Endothelial cell of umbilical vein (primary cell): ENCODE results near the gene GRK5. TPM values are rescaled to one million over a fixed set of nuclear protein-coding genes. Genes with fewer than 3 reads are reported as not detected.

ENCODE experiments used
- BruUV-seq: library from RNA; stranded (reverse); fragments of 400-500 nt; replicated peaks from 2 replicates; lab custom pipeline; 2021; lab: Mats Ljungman, UMichigan
- CTCF ChIA-PET: fragments of 300-600, 350-600 bp; sonication (Branson Sonifier 250); formaldehyde crosslinking; loops from one replicate; lab custom pipeline; 2021; ENCODE audit warnings: antibody characterized with exemption, inconsistent platforms; lab: Charles Lee
- POLR2A ChIA-PET: fragments of 300-600, 350-600 bp; sonication (Branson Sonifier 250); formaldehyde crosslinking; loops from one replicate; lab custom pipeline; 2021; ENCODE audit warnings: antibody characterized with exemption, inconsistent platforms; lab: Charles Lee
- DNase-seq: peaks from one replicate; pipeline ENCODE4 v3.0.0-alpha.2; 2011; ENCODE audit warnings: low read depth, low spot score
- FAIRE-seq: peaks from 2 replicates; lab custom pipeline; 2011; peaks lifted over from hg19 to GRCh38; lab: Jason Lieb, UNC
- H2AFZ ChIP-seq: 2 replicates; pipeline ENCODE4 v1.6.0; 2012; ENCODE audit warnings: low read depth, low read length, control low read depth, inconsistent platforms
- H3K27ac ChIP-seq: 2 replicates; pipeline ENCODE4 v1.5.1; 2011; ENCODE audit warnings: low read depth, mild to moderate bottlenecking, control low read depth, low read length, moderate library complexity; ENCODE audit not compliant: insufficient read depth
- H3K27me3 ChIP-seq, 2 experiments: 2 replicates each; pipeline versions ENCODE4 v1.6.0 to v1.6.1; 2011; ENCODE audit warnings: low read length in 2 of 2, mixed read lengths in 1 of 2; ENCODE audit not compliant: control insufficient read depth in 2 of 2, insufficient read depth in 2 of 2
- H3K36me3 ChIP-seq, 2 experiments: 2 replicates in 1 of 2; 3 replicates in 1 of 2; pipeline ENCODE4 v1.5.1; 2011; ENCODE audit warnings: low read length in 2 of 2, mild to moderate bottlenecking in 1 of 2, moderate library complexity in 1 of 2; ENCODE audit not compliant: control insufficient read depth in 2 of 2, insufficient read depth in 2 of 2; ENCODE audit errors: extremely low read depth in 1 of 2
- H3K4me1 ChIP-seq: 3 replicates; pipeline ENCODE4 v1.5.1; 2011; ENCODE audit warnings: mild to moderate bottlenecking, low read length; ENCODE audit not compliant: control insufficient read depth, insufficient read depth; ENCODE audit errors: extremely low read depth
- H3K4me2 ChIP-seq: 2 replicates; pipeline ENCODE4 v1.6.1; 2011; ENCODE audit warnings: low read length, control low read depth, mixed read lengths; ENCODE audit not compliant: insufficient read depth
- H3K4me3 ChIP-seq, 3 experiments: fragments of 200-600 bp in 1 of 3; sonication (generic), shearing (Covaris generic) in 1 of 3; replicated peaks in 1 of 3; 2 replicates each; pipeline ENCODE4 v1.5.1; 2011 to 2016; ENCODE audit warnings: control low read depth in 3 of 3, low read length in 3 of 3, mild to moderate bottlenecking in 2 of 3, inconsistent platforms in 1 of 3, low read depth in 1 of 3, moderate library complexity in 1 of 3; ENCODE audit not compliant: insufficient read depth in 1 of 3
- H3K79me2 ChIP-seq: 2 replicates; pipeline ENCODE4 v1.6.0; 2012; ENCODE audit warnings: low read length, inconsistent platforms; ENCODE audit not compliant: control insufficient read depth, insufficient read depth
- H3K9ac ChIP-seq: replicated peaks from 2 replicates; pipeline ENCODE3; 2011; ENCODE audit warnings: low read length, control low read depth; ENCODE audit not compliant: insufficient read depth; ENCODE audit errors: extremely low read depth
- H3K9me1 ChIP-seq: replicated peaks from 3 replicates; pipeline ENCODE4 v1.6.0; 2011; ENCODE audit warnings: mild to moderate bottlenecking, low read length; ENCODE audit not compliant: control insufficient read depth, insufficient read depth; ENCODE audit errors: extremely low read depth
- H3K9me3 ChIP-seq: replicated peaks from 2 replicates; pipeline ENCODE4 v1.5.1; 2012; ENCODE audit warnings: low read length, inconsistent platforms; ENCODE audit not compliant: control insufficient read depth, insufficient read depth
- H4K20me1 ChIP-seq: replicated peaks from 2 replicates; pipeline ENCODE3; 2011; ENCODE audit warnings: mild to moderate bottlenecking, low read length; ENCODE audit not compliant: control insufficient read depth, insufficient read depth; ENCODE audit errors: extremely low read depth
- CTCF ChIP-seq, 2 donors: IDR thresholded peaks; 1 replicate in 1 of 2; 2 replicates in 1 of 2; pipeline ENCODE4 v1.5.1; 2011; ENCODE audit warnings: low read length in 2 of 2, mild to moderate bottlenecking in 2 of 2, moderate library complexity in 2 of 2, control low read depth in 1 of 2, inconsistent platforms in 1 of 2, low read depth in 1 of 2; ENCODE audit not compliant: insufficient read depth in 1 of 2; ENCODE audit errors: extremely low read depth in 1 of 2
- EZH2 ChIP-seq: IDR thresholded peaks from 2 replicates; pipeline ENCODE4 v1.6.1; 2012; ENCODE audit warnings: borderline replicate concordance, low read depth, mild to moderate bottlenecking, moderate library complexity, low read length, inconsistent platforms; ENCODE audit not compliant: severe bottlenecking
- GATA2 ChIP-seq: IDR thresholded peaks from 2 replicates; pipeline ENCODE4 v1.7.0; 2011; ENCODE audit warnings: low read depth, mild to moderate bottlenecking, moderate library complexity, mixed read lengths, low read length; ENCODE audit not compliant: insufficient read length, insufficient read depth
- JUN ChIP-seq: IDR thresholded peaks from 2 replicates; pipeline ENCODE4 v1.6.1; 2011; ENCODE audit warnings: borderline replicate concordance, low read depth; ENCODE audit not compliant: insufficient read length, insufficient read depth
- MAX ChIP-seq: IDR thresholded peaks from 2 replicates; pipeline ENCODE4 v1.6.1; 2011; ENCODE audit not compliant: insufficient read depth, insufficient read length
- MYC ChIP-seq: IDR thresholded peaks from one replicate; pipeline ENCODE4 v1.6.1; 2011; ENCODE audit warnings: mild to moderate bottlenecking, low read depth, low read length
- POLR2A ChIP-seq: IDR thresholded peaks from 2 replicates; pipeline ENCODE4 v1.6.1; 2012; ENCODE audit warnings: low read depth, mild to moderate bottlenecking, control low read depth, low read length
- POLR2AphosphoS5 ChIP-seq: IDR thresholded peaks from 2 replicates; pipeline ENCODE4 v1.6.1; 2012; ENCODE audit warnings: low read depth, mild to moderate bottlenecking, control low read depth, low read length, moderate library complexity; ENCODE audit not compliant: insufficient read depth
- dilution Hi-C: fragments of 300-500 bp; cut with MboI; formaldehyde crosslinking; loops from one replicate; pipeline ENCODE4 v1.15.0; 2019; ENCODE audit warnings: low sequenced_read_pairs; ENCODE audit not compliant: extremely low pct_ligation_motif_present
- intact Hi-C: fragments of 100-400 bp; cut with micrococcal nuclease; formaldehyde crosslinking; loops from one replicate; pipeline ENCODE4 v1.10.0; 2022
- polyA plus RNA-seq, 4 experiments: library from polyadenylated mRNA; depleted of rRNA in 3 of 4; stranded (reverse) in 3 of 4; unstranded in 1 of 4; fragments of >200 nt; gene quantifications; 2 replicates each; pipeline versions ENCODE4 v1.2.1 to v1.2.3, GENCODE V29; 2011 to 2012; ENCODE audit warnings: missing spikeins in 1 of 4
- total RNA-seq: library from RNA; stranded (reverse); gene quantifications from 2 replicates; pipeline ENCODE4 v1.2.3, GENCODE V29; 2021

GRK5 gene
- total and polyA plus RNA-seq, 2 donors (not counting 3 experiments of a cell fraction or from before 2014, with no cell fraction given): 13.1 to 29.5 TPM

DNA sequence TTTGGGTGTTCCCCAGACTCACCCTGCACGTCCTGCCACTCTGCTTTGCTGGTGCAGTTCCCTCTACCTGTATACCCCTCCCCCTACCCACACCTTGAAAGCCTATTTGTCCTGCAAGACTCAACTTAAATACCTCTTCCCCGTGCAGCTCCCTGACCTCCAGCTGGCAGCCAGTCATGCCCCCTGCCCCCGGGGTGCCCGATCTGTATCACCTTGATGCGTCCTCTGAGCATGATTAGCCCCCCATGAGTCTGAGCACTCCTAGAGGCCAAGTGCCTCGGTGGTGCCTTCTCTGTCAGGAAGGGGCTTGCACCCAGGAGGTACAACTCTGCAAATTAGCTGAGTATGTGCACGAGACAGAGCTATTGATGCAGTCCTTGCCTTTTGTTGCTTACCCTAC, 240.1 kb downstream of the GRK5 start:
- Histone ChIP-seq H3K4me3 (no peak overlapping the region), H3K9ac (no peak overlapping the region), H3K36me3 (peaks cover 0 to 7% of the 10 kb centered on the region in 2 experiments), H3K4me2 (no peak overlapping the region), H2AFZ (no peak overlapping the region), H3K4me1 (no peaks in the 10 kb centered on the region), H3K9me3 (no peaks in the 10 kb centered on the region), H3K79me2 (no peaks in the 10 kb centered on the region), H4K20me1 (no peaks in the 10 kb centered on the region), H3K27me3 (no peaks in the 10 kb centered on the region), H3K9me1 (no peaks in the 10 kb centered on the region), H3K27ac (no peak overlapping the region)
- intact Hi-C loops: loop anchor here (5.0 kb wide), 3 partner anchors 40 to 310 kb away; partner anchors contain the start of gene RGS10
- dilution Hi-C loops: no loop called here
- no peak for DNase-seq
- BruUV-seq: no TSS peak
- FAIRE-seq: no peak
- ChIA-PET CTCF (interaction anchor here (1.6 to 7.6 kb wide), 3 partner anchors 37 to 247 kb away, joined by 3 to 245 read pairs (median 11); partner anchors contain the start of gene GRK5), POLR2A (no interaction called here)
- no peak for TF ChIP-seq POLR2AphosphoS5
- TF ChIP-seq MYC: no peak
- TF ChIP-seq JUN: no peak
- no peak for TF ChIP-seq EZH2
- TF ChIP-seq MAX: no peak
- TF ChIP-seq POLR2A: no peak
- TF ChIP-seq GATA2: no peak
- TF ChIP-seq CTCF (IDR thresholded peaks at IDR 0.05; ENCODE audit: extremely low read depth in 1 of 2, insufficient read depth in 1 of 2, low read depth in 1 of 2, low read length in 2 of 2): no peak
